Coronary artery (tissue), 2 donors: ENCODE measurements around the gene IGF2BP3.

Experiments
- DNase-seq: peaks from one replicate; pipeline ENCODE4 v3.0.0-alpha.2; 2017; ENCODE audit warnings: low spot score
- H3K27ac ChIP-seq, 2 donors: fragments of 200-600 bp; sonication (generic); one replicate each; pipeline ENCODE4 v1.5.1; 2016 to 2019
- H3K4me3 ChIP-seq: fragments of 200-600 bp; sonication (generic); 2 replicates; pipeline ENCODE4 v1.5.1; 2016; ENCODE audit warnings: mild to moderate bottlenecking, moderate library complexity
- CTCF ChIP-seq: fragments of 200-600 bp; sonication (generic); IDR thresholded peaks from one replicate; pipeline ENCODE4 v1.5.1; 2019; ENCODE audit warnings: antibody characterized with exemption

IGF2BP3 gene

GRCh38 chr7:23393636-23394035 lies 76.7 kb downstream of the IGF2BP3 start:
- H3K4me3 ChIP-seq, result no peak overlapping the region
- TF ChIP-seq CTCF, result no peak

GRCh38 chr7:23389701-23390100 lies 80.6 kb downstream of the IGF2BP3 start:
- no peak for DNase-seq
- TF ChIP-seq CTCF, result no peak
- no peak overlapping the region for H3K4me3 ChIP-seq
- no peak overlapping the region for H3K27ac ChIP-seq

More at GRCh38 chr7:23393636-23394035, 76.7 kb downstream of the IGF2BP3 start:
- no peak for DNase-seq
- H3K27ac ChIP-seq, result no peak overlapping the region

- Histone ChIP-seq H3K27ac (no peak overlapping the region), H3K4me3 (no peak overlapping the region)
- no peak for TF ChIP-seq CTCF
- no peak for DNase-seq
Observed at GRCh38 chr7:23387583-23387982, 82.7 kb downstream of the IGF2BP3 start.

- no peak for TF ChIP-seq CTCF
- Histone ChIP-seq H3K4me3 (no peak overlapping the region), H3K27ac (no peak overlapping the region)
- DNase-seq, result no peak
Observed at GRCh38 chr7:23385140-23385539, 85.2 kb downstream of the IGF2BP3 start.

GRCh38 chr7:23383225-23383624 lies 87.1 kb downstream of the IGF2BP3 start:
- Histone ChIP-seq H3K27ac (no peak overlapping the region), H3K4me3 (no peak overlapping the region)
- TF ChIP-seq CTCF, result no peak
- DNase-seq, result no peak

- DNase-seq, result no peak
- no peak for TF ChIP-seq CTCF
- no peak overlapping the region for H3K27ac ChIP-seq
- no peak overlapping the region for H3K4me3 ChIP-seq
Observed at GRCh38 chr7:23380961-23381360, 89.3 kb downstream of the IGF2BP3 start.

- no peak for DNase-seq
- TF ChIP-seq CTCF, result no peak
Observed at GRCh38 chr7:23380556-23380955, 89.7 kb downstream of the IGF2BP3 start.

More at GRCh38 chr7:23380556-23380955, 89.7 kb downstream of the IGF2BP3 start:
- Histone ChIP-seq H3K27ac (no peak overlapping the region), H3K4me3 (no peak overlapping the region)
